ENCODE measurements around the gene GAS5. TPM values are rescaled to one million over a fixed set of nuclear protein-coding genes. Genes with fewer than 3 reads are reported as not detected.

Gene GAS5
- total and polyA plus RNA-seq, 10 of the 15 experiments (the other 5 are each of a cell fraction or from before 2014, with no cell fraction given) = 289 to 1,137 (median 699) TPM

GRCh38 chr1:173870252-173871075 lies 2.7 kb upstream of the GAS5 start (continued):
- no peak for TF ChIP-seq SKIL (IDR thresholded peaks at IDR 0.05; ENCODE audit: low read depth, poor library complexity, severe bottlenecking)
- no peak for TF ChIP-seq ZBTB40 (IDR thresholded peaks at IDR 0.05; ENCODE audit: borderline replicate concordance)
- TF ChIP-seq ELK1 (IDR thresholded peaks at IDR 0.05; ENCODE audit: low read depth, low read length) = no peak
- 0 out of 2 replicates have a peak, but pooled peaks have one; percentile 44 for TF ChIP-seq GABPA (IDR thresholded peaks at IDR 0.05; ENCODE audit: low read depth)
- TF ChIP-seq USF2 (IDR thresholded peaks at IDR 0.05; ENCODE audit: borderline replicate concordance, low read depth, low read length) = peak; percentile 25; the same call in 1 of the 2 replicates
- TF ChIP-seq BCL11A (IDR thresholded peaks at IDR 0.05; ENCODE audit: low read depth, low read length) = 0 out of 2 replicates have a peak, but pooled peaks have one; percentile 19
- TF ChIP-seq CHD2 (IDR thresholded peaks at IDR 0.05; ENCODE audit: borderline replicate concordance, low read depth, low read length) = no peak
- TF ChIP-seq CBX5 (IDR thresholded peaks at IDR 0.05; ENCODE audit: low read depth) = no peak
- no peak for TF ChIP-seq E4F1 (IDR thresholded peaks at IDR 0.05; ENCODE audit: borderline replicate concordance, partially characterized antibody)
- no peak for TF ChIP-seq MEF2B (IDR thresholded peaks at IDR 0.05; ENCODE audit: partially characterized antibody, poor library complexity, severe bottlenecking)
- TF ChIP-seq TAF1 (IDR thresholded peaks at IDR 0.05; ENCODE audit: borderline replicate concordance, low read depth, low read length) = peak; percentile 76
- peak; percentile 49; the same call in 1 of the 2 replicates for TF ChIP-seq POLR2AphosphoS5 (IDR thresholded peaks at IDR 0.05; ENCODE audit: low read length)
- no peak for TF ChIP-seq PAX5 (IDR thresholded peaks at IDR 0.05; ENCODE audit: borderline replicate concordance, low read depth, low read length)
- TF ChIP-seq KDM1A (IDR thresholded peaks at IDR 0.05; ENCODE audit: borderline replicate concordance) = no peak
- peak; percentile 1; the same call in 1 of the 2 replicates for TF ChIP-seq ATF3 (IDR thresholded peaks at IDR 0.05; ENCODE audit: borderline replicate concordance, extremely low read depth, low read depth, low read length)

Measured in GM12878 (cell line).